OCI-LY3 (cell line): ENCODE measurements around the gene KRT80.

Source experiments
- EZH2phosphoT487 ChIP-seq: fragments of 200-600 bp; shearing (Covaris generic); IDR thresholded peaks from 2 replicates; pipeline ENCODE4 v1.6.1; 2018; ENCODE audit warnings: antibody characterized with exemption, mixed run types, low read depth
- TF ChIP-seq, protein P1 (sequence below): fragments of 200-600, 300-600 bp; sonication (generic); IDR thresholded peaks from 2 replicates; pipeline ENCODE4 v1.5.1; 2014; ENCODE audit warnings: antibody characterized with exemption, low read length, low read depth

GRCh38 chr12:52167526-52167925, 24.3 kb downstream of the KRT80 start:
- TF ChIP-seq, protein P1, sequence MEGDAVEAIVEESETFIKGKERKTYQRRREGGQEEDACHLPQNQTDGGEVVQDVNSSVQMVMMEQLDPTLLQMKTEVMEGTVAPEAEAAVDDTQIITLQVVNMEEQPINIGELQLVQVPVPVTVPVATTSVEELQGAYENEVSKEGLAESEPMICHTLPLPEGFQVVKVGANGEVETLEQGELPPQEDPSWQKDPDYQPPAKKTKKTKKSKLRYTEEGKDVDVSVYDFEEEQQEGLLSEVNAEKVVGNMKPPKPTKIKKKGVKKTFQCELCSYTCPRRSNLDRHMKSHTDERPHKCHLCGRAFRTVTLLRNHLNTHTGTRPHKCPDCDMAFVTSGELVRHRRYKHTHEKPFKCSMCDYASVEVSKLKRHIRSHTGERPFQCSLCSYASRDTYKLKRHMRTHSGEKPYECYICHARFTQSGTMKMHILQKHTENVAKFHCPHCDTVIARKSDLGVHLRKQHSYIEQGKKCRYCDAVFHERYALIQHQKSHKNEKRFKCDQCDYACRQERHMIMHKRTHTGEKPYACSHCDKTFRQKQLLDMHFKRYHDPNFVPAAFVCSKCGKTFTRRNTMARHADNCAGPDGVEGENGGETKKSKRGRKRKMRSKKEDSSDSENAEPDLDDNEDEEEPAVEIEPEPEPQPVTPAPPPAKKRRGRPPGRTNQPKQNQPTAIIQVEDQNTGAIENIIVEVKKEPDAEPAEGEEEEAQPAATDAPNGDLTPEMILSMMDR: no peak
- no peak for TF ChIP-seq EZH2phosphoT487
